ENCODE data around the gene SMARCD2.
"Not testable (repeated sequence)": the region's sequence is repeated elsewhere in the genome, so short reads cannot be mapped to it uniquely, and the experiment has no call there.

The SMARCD2 gene

GRCh38 chr17:63854709-63855108 is 12.2 kb upstream of the SMARCD2 start:
- no peak for DNase-seq (ENCODE audit: extremely low spot score, insufficient read length, low read depth)
- FAIRE-seq = no peak

GRCh38 chr17:63853260-63853659 is 10.8 kb upstream of the SMARCD2 start:
- FAIRE-seq = no peak
- no peak for DNase-seq (ENCODE audit: extremely low spot score, insufficient read length, low read depth)

DNA sequence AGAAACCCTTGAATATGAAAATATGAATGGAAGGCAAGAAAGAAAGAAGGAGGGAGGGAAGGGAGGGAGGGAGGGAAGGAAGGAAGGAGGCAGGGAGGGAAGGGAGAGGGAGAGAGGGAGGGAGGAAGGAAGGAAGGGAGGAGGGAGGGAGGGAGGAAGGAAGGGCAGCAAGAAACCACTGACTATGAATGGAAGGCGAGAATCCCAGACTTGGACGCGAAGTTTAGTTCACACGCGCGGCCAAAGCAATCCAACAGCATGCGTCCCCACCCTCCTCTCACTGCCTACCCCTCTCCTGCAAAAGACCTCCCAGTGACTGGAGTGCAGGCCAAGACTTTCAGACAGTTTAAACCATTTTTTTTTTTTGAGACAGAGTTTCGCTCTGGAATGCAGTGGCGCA is 7.9 kb upstream of the SMARCD2 start:
- FAIRE-seq = no peak

GRCh38 chr17:63848834-63849689 is 6.6 kb upstream of the SMARCD2 start:
- DNase-seq (ENCODE audit: extremely low spot score, insufficient read length, low read depth) (peak; percentile 91), FAIRE-seq (peak; percentile 81)

More for the DNA sequence above, 7.9 kb upstream of the SMARCD2 start:
- no peak for DNase-seq (ENCODE audit: extremely low spot score, insufficient read length, low read depth)

GRCh38 chr17:63847525-63848249 is 5.2 kb upstream of the SMARCD2 start:
- no peak for DNase-seq (ENCODE audit: extremely low spot score, insufficient read length, low read depth)
- no peak for FAIRE-seq

DNA sequence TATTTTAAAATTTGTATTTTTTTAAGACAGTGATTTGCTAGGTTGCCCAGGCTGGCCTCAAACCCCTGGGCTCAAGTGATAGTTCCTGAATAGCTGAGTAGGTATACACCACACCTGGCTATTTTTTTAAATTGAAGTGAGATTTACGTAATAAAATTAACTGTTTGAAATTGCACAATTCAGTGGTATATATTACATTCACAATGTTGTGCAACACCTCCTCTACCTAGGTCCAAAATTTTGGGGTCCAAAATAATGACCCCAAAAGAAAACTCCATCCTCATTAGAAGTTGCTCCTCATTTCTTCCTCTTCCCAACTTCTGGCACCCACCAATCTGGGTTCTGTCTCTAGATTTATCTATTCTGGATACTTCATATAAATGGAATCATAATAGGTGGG is 3.0 kb upstream of the SMARCD2 start:
- DNase-seq (ENCODE audit: extremely low spot score, insufficient read length, low read depth) (no peak), FAIRE-seq (no peak)

- no peak for FAIRE-seq
- DNase-seq (ENCODE audit: extremely low spot score, insufficient read length, low read depth) = no peak
Observed at GRCh38 chr17:63843910-63844677, 1.6 kb upstream of the SMARCD2 start.

DNA sequence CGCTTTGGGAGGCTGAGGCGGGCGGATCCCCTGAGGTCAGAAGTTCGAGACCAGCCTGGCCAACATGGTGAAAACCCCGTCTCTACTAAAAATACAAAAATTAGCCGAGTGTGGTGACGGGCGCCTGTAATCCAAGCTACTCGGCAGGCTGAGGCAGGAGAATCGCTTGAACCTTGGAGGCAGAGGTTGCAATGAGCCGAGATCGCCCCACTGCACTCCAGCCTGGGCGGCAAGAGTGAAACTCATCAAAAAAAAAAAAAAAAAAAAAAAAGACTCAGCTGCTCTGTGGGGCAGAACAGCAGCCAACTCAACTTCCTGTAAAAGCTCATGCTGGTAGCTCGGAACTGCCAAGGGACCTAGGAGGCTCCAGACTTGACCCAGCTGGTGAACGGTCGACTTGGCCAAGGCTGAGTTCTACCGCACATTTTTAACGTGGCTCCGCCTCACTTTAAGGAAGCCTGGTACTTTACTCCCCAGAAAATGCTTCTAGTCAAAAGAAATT is 953 bp upstream of the SMARCD2 start:
- DNase-seq (ENCODE audit: extremely low spot score, insufficient read length, low read depth) = not testable (repeated sequence)
- peak; percentile 59 for FAIRE-seq

DNA sequence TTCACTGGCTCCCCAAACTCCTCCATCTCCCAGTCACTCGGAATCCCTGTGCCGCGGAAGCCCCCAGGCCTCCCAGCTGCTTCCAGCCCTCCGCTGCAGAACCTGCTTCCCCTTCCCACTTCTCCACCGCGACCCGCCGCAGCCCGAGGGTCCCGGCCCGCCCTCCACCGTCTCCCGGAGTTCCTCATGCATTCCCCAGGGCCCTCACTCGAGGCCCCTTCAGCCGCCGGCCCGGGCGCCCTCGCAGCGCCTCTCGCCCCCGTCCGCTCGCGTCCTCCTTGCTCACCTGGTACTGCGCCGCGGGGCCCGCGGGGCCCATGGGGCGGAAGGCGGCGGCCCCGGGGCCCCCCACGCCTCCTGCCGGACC is 329 bp downstream of the SMARCD2 start:
- DNase-seq (ENCODE audit: extremely low spot score, insufficient read length, low read depth) (no peak), FAIRE-seq (no peak)

- DNase-seq (ENCODE audit: extremely low spot score, insufficient read length, low read depth) (no peak), FAIRE-seq (peak; percentile 46)
Observed at GRCh38 chr17:63841350-63842172, 924 bp downstream of the SMARCD2 start.

GRCh38 chr17:63840591-63841349 is 1.7 kb downstream of the SMARCD2 start:
- no peak for DNase-seq (ENCODE audit: extremely low spot score, insufficient read length, low read depth)
- FAIRE-seq = no peak

DNA sequence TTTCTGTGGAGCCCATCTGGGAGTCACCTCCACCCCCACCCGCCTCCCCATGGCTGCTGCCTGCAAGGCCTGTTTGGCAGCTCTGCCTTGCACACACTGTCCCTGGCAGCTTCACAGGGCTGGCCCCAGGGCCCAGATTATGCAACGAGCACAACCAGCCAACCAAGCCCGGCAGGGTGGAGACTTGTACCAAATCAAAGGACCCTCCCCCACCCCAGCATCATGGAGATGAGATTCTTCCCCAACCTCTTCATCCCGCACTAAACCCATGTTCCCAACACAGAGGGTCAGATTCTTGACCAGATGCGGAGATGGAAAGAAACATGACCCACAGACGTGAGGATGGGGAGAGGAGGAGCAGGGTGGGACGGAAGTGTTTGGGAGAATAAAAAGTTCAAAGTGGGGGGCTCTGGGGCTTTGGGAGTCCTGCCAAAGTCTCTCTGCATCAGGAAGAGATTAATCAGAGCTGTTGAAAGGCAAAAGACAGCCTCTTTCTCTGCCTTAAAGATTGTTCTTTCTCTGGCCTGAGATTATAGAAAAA is 3.8 kb downstream of the SMARCD2 start:
- FAIRE-seq (no peak), DNase-seq (ENCODE audit: extremely low spot score, insufficient read length, low read depth) (no peak)

GRCh38 chr17:63837962-63838600 is 4.4 kb downstream of the SMARCD2 start:
- DNase-seq (ENCODE audit: extremely low spot score, insufficient read length, low read depth) (no peak), FAIRE-seq (no peak)

GRCh38 chr17:63837480-63837879 is 5.0 kb downstream of the SMARCD2 start:
- DNase-seq (ENCODE audit: extremely low spot score, insufficient read length, low read depth) (no peak), FAIRE-seq (no peak)

GRCh38 chr17:63836811-63837210 is 5.7 kb downstream of the SMARCD2 start:
- DNase-seq (ENCODE audit: extremely low spot score, insufficient read length, low read depth) (no peak), FAIRE-seq (no peak)

DNA sequence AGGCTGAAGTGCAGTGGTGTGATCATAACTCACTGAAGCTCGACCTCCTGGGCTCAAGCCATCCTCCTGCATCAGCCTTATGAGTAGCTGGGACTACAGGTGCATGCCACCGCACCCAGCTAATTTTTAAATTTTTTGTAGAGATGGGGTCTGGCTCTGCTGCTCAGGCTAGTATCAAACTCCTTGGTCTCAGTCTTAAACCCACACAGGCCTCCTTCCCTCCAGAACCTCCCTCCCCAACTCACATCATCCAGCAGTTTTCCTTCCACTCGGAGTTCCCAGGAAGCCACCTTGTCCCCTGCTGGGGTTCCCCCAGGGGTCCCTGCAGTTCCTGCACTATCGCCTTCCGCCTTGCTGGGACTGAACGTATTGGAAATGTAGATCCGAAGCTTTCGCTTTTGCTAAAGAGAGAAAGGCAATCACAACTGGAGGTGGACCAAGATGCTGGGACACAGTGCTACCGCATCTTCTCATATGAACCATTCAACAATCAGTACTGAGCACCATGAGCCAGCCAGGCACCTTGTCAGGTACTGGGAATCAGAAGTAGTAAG is 7.2 kb downstream of the SMARCD2 start:
- no peak for FAIRE-seq
- no peak for DNase-seq (ENCODE audit: extremely low spot score, insufficient read length, low read depth)

DNA sequence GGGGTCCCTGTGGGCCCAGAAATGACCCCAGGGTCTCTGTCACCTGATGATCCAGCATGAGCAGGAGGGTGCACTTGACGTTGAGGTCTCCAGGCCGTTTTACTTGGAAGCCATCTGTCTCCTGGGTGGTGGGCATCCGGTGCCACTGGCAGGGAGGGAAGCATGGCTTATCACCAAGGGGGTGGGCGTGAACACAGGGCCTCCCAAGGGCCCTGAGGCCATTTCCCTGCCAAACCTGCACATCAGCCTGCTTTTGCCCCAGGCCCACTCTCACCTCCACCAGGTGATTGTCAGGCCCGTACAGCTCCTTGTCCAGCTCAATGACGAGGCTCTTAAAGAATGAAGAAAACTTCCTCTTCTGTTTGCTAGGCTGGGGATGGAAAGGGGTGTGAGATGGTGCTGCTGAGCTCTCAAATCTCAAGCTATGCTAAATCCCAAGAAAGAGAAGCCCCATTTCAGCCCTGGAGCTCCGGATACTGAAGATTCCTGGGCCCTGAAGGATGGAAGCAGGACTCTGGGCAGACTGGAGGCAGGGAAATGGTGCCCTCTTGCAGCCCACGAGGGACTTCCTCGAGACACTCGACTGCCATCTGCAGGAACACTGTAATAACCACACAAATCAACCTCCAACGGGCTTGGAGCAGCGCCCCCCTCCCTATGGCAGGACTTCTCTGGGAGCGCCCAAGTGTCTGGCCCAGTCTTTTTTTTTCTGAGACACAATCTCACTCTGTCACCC is 7.9 kb downstream of the SMARCD2 start:
- FAIRE-seq = peak; percentile 74
- DNase-seq (ENCODE audit: extremely low spot score, insufficient read length, low read depth) = peak; percentile 33
